ENCODE data around the gene ATF1.
"Not testable (repeated sequence)": the region's sequence is repeated elsewhere in the genome, so short reads cannot be mapped to it uniquely, and the experiment has no call there.

ATF1 gene

GRCh38 chr12:50840809-50841487, 77.0 kb downstream of the ATF1 start:
- no peak for TF ChIP-seq CTCF (IDR thresholded peaks at IDR 0.05; ENCODE audit: insufficient read depth, missing control alignments)
- DNase-seq (ENCODE audit: insufficient read length, low spot score) (no peak), FAIRE-seq (no peak)

- FAIRE-seq (no peak), DNase-seq (ENCODE audit: insufficient read length, low spot score) (no peak)
- TF ChIP-seq CTCF (IDR thresholded peaks at IDR 0.05; ENCODE audit: insufficient read depth, missing control alignments): no peak
Observed at GRCh38 chr12:50841716-50842531, 78.0 kb downstream of the ATF1 start.

- DNase-seq (ENCODE audit: insufficient read length, low spot score) (no peak), FAIRE-seq (no peak)
Observed at GRCh38 chr12:50842637-50843493, 79.0 kb downstream of the ATF1 start, which contains the start of gene TMPRSS12. Gene TMPRSS12 (plus strand): TSS chr12:50842926. CDS start chr12:50842965, 39 bp downstream.

GRCh38 chr12:50845021-50845647, 81.2 kb downstream of the ATF1 start:
- DNase-seq (ENCODE audit: insufficient read length, low spot score): no peak
- TF ChIP-seq CTCF (IDR thresholded peaks at IDR 0.05; ENCODE audit: insufficient read depth, missing control alignments): no peak
- FAIRE-seq: no peak

More at GRCh38 chr12:50842637-50843493, 79.0 kb downstream of the ATF1 start, which contains the start of gene TMPRSS12:
- no peak for TF ChIP-seq CTCF (IDR thresholded peaks at IDR 0.05; ENCODE audit: insufficient read depth, missing control alignments)

- no peak for TF ChIP-seq CTCF (IDR thresholded peaks at IDR 0.05; ENCODE audit: insufficient read depth, missing control alignments)
- DNase-seq (ENCODE audit: insufficient read length, low spot score): no peak
- no peak for FAIRE-seq
Observed at GRCh38 chr12:50848963-50849362, 85.1 kb downstream of the ATF1 start.

GRCh38 chr12:50855218-50855617, 91.3 kb downstream of the ATF1 start:
- FAIRE-seq; DNase-seq (ENCODE audit: insufficient read length, low spot score): not testable (repeated sequence)

- FAIRE-seq; DNase-seq (ENCODE audit: insufficient read length, low spot score): not testable (repeated sequence)
Observed at GRCh38 chr12:50855679-50856078, 91.8 kb downstream of the ATF1 start.

Data from D721Med (cell line).